Loucy (cell line): ENCODE data around the gene ABI3.
A peak's percentile ranks its signal among the peaks of the same experiment; 100 is the strongest.

Source experiments
- H2AFZ ChIP-seq: fragments of 200-600 bp; sonication (generic); 2 replicates; pipeline ENCODE4 v1.6.0; 2016; ENCODE audit warnings: antibody characterized with exemption, mild to moderate bottlenecking, low read length, moderate library complexity
- H3F3A ChIP-seq: fragments of 200-600 bp; 2 replicates; pipeline ENCODE4 v1.6.0; 2016; ENCODE audit warnings: antibody characterized with exemption, low read depth, mild to moderate bottlenecking
- H3K27me3 ChIP-seq: fragments of 200-600 bp; sonication (generic); 2 replicates; pipeline ENCODE4 v1.6.1; 2014; ENCODE audit warnings: low read length, mild to moderate bottlenecking; ENCODE audit not compliant: insufficient read depth, poor library complexity, severe bottlenecking
- H3K36me3 ChIP-seq: fragments of 200-600 bp; sonication (generic); 2 replicates; pipeline ENCODE4 v1.6.1; 2016; ENCODE audit warnings: low read length; ENCODE audit not compliant: insufficient read depth
- H3K4me1 ChIP-seq: fragments of 200-600 bp; sonication (generic); 2 replicates; pipeline ENCODE4 v1.5.1; 2014; ENCODE audit warnings: low read length, mild to moderate bottlenecking; ENCODE audit not compliant: insufficient read depth, poor library complexity, severe bottlenecking
- H3K4me2 ChIP-seq: fragments of 200-600 bp; sonication (generic); 2 replicates; pipeline ENCODE4 v1.6.0; 2014; ENCODE audit warnings: antibody characterized with exemption, low read length, low read depth, mild to moderate bottlenecking; ENCODE audit not compliant: poor library complexity, severe bottlenecking
- H3K4me3 ChIP-seq: fragments of 200-600 bp; sonication (generic); 2 replicates; pipeline ENCODE4 v1.5.1; 2014; ENCODE audit warnings: low read length, mild to moderate bottlenecking, mixed read lengths; ENCODE audit not compliant: poor library complexity, severe bottlenecking
- H3K79me2 ChIP-seq: fragments of 200-600 bp; sonication (generic); 2 replicates; pipeline ENCODE4 v1.6.1; 2014; ENCODE audit warnings: low read length; ENCODE audit not compliant: insufficient read depth
- H3K9ac ChIP-seq: fragments of 200-600 bp; sonication (generic); 2 replicates; pipeline ENCODE4 v1.6.0; 2014; ENCODE audit warnings: mild to moderate bottlenecking, low read depth, low read length, moderate library complexity; ENCODE audit not compliant: poor library complexity, severe bottlenecking
- H3K9me2 ChIP-seq: fragments of 200-600 bp; sonication (generic); replicated peaks from 2 replicates; pipeline ENCODE4 v1.6.1; 2016; ENCODE audit warnings: low read depth, low read length, mixed read lengths
- H3K9me3 ChIP-seq: fragments of 200-600 bp; sonication (generic); 2 replicates; pipeline ENCODE4 v1.6.1; 2014; ENCODE audit warnings: mild to moderate bottlenecking, antibody characterized with exemption, low read length, low read depth; ENCODE audit not compliant: insufficient read depth
- H4K20me1 ChIP-seq: fragments of 200-600 bp; sonication (generic); 2 replicates; pipeline ENCODE4 v1.6.0; 2014; ENCODE audit warnings: antibody characterized with exemption, low read length, mild to moderate bottlenecking; ENCODE audit not compliant: insufficient read depth, poor library complexity, severe bottlenecking
- CTCF ChIP-seq: fragments of 200-600 bp; sonication (generic); conservative IDR thresholded peaks from 2 replicates; pipeline ENCODE4 v1.5.1; 2014; ENCODE audit warnings: mild to moderate bottlenecking, antibody characterized with exemption, low read length
- EZH2phosphoT487 ChIP-seq: fragments of 200-600 bp; IDR thresholded peaks from 2 replicates; pipeline ENCODE4 v1.6.1; 2018; ENCODE audit warnings: antibody characterized with exemption, mild to moderate bottlenecking, moderate library complexity, borderline replicate concordance

ABI3 gene

GRCh38 chr17:49180303-49180702, 30.2 kb upstream of the ABI3 start:
- H3K36me3 ChIP-seq, result no peaks in the 10 kb centered on the region
- no peaks in the 10 kb centered on the region for H3K9me2 ChIP-seq
- TF ChIP-seq CTCF, result peak; percentile 99
- no peak for TF ChIP-seq EZH2phosphoT487
- no peaks in the 10 kb centered on the region for H3K27me3 ChIP-seq
- H2AFZ ChIP-seq, result no peak overlapping the region
- H3K4me1 ChIP-seq, result peaks cover 8% of the 10 kb centered on the region
- no peak overlapping the region for H3K9ac ChIP-seq
- no peak overlapping the region for H3K4me3 ChIP-seq
- no peaks in the 10 kb centered on the region for H4K20me1 ChIP-seq
- H3K79me2 ChIP-seq, result no peaks in the 10 kb centered on the region
- no peak overlapping the region for H3K4me2 ChIP-seq
- H3K9me3 ChIP-seq, result peaks cover 25% of the 10 kb centered on the region
- no peaks in the 10 kb centered on the region for H3F3A ChIP-seq

GRCh38 chr17:49180998-49181635, 29.4 kb upstream of the ABI3 start:
- no peaks in the 10 kb centered on the region for H3F3A ChIP-seq
- no peaks in the 10 kb centered on the region for H3K79me2 ChIP-seq
- no peaks in the 10 kb centered on the region for H3K27me3 ChIP-seq
- H3K36me3 ChIP-seq, result no peaks in the 10 kb centered on the region
- TF ChIP-seq CTCF, result no peak
- TF ChIP-seq EZH2phosphoT487, result no peak
- H3K4me1 ChIP-seq, result peaks cover 8% of the 10 kb centered on the region
- H3K9me3 ChIP-seq, result peaks cover 19% of the 10 kb centered on the region
- H3K9ac ChIP-seq, result no peak overlapping the region
- no peak overlapping the region for H3K4me2 ChIP-seq
- H4K20me1 ChIP-seq, result no peaks in the 10 kb centered on the region
- no peak overlapping the region for H3K4me3 ChIP-seq
- peak overlapping the region; percentile 2; the same call in 1 of the 2 replicates for H2AFZ ChIP-seq
- no peaks in the 10 kb centered on the region for H3K9me2 ChIP-seq

- Histone ChIP-seq H3K4me3 (no peak overlapping the region), H3K4me1 (peaks cover 8% of the 10 kb centered on the region), H2AFZ (no peak overlapping the region), H3K79me2 (no peaks in the 10 kb centered on the region), H3K9ac (no peak overlapping the region), H3K27me3 (no peaks in the 10 kb centered on the region), H3F3A (no peaks in the 10 kb centered on the region), H3K9me2 (no peaks in the 10 kb centered on the region), H4K20me1 (no peaks in the 10 kb centered on the region), H3K4me2 (no peak overlapping the region), H3K9me3 (peaks cover 10% of the 10 kb centered on the region; the same call in 1 of the 2 replicates), H3K36me3 (no peaks in the 10 kb centered on the region)
- TF ChIP-seq CTCF (no peak), EZH2phosphoT487 (no peak)
These were observed 27.2 kb upstream of the ABI3 start for GRCh38 chr17:49183341-49183740.
